B cell (primary cell): Measurements from ENCODE around the gene DPP10. TPM values are rescaled to one million over a fixed set of nuclear protein-coding genes. Genes with fewer than 3 reads are reported as not detected.

Source experiments
- ATAC-seq: fragments of 200-7000 bp; cut with Tn5 transposase; one replicate; pipeline ENCODE4 v1.10.0; 2021; ENCODE audit warnings: low read depth, mild to moderate bottlenecking, moderate number of reproducible peaks, moderate library complexity
- CTCF ChIA-PET: fragments of 350-600 bp; sonication (Branson Sonifier 250); formaldehyde crosslinking; loops from one replicate; lab custom pipeline; 2021; ENCODE audit warnings: antibody characterized with exemption, inconsistent platforms; lab: Charles Lee
- POLR2A ChIA-PET: fragments of 350-600 bp; sonication (Branson Sonifier 250); formaldehyde crosslinking; loops from one replicate; lab custom pipeline; 2021; ENCODE audit warnings: antibody characterized with exemption; lab: Charles Lee
- DNase-seq: peaks from one replicate; pipeline ENCODE4 v3.0.0; 2013
- H2AFZ ChIP-seq: 2 replicates; pipeline ENCODE4 v1.6.1; 2012; ENCODE audit warnings: mild to moderate bottlenecking, low read depth, low read length; ENCODE audit not compliant: insufficient read depth, poor library complexity, severe bottlenecking
- H3K27ac ChIP-seq, 2 donors: 1 replicate in 1 of 2; 2 replicates in 1 of 2; pipeline ENCODE4 v1.5.1; 2012 to 2013; ENCODE audit warnings: low read length in 2 of 2, mild to moderate bottlenecking in 2 of 2, moderate library complexity in 1 of 2
- H3K27me3 ChIP-seq, 4 experiments: fragments of 200-600 bp in 1 of 4; sonication (generic) in 1 of 4; replicated peaks in 1 of 4; 1 replicate in 2 of 4; 2 replicates in 2 of 4; pipeline versions ENCODE4 v1.6.1 to v1.7.0; 2013 to 2016; ENCODE audit warnings: low read length in 3 of 4, mild to moderate bottlenecking in 2 of 4, mixed read lengths in 1 of 4, moderate library complexity in 1 of 4; ENCODE audit not compliant: insufficient read depth in 4 of 4, control insufficient read depth in 3 of 4; ENCODE audit errors: control extremely low read depth in 1 of 4
- H3K36me3 ChIP-seq, 2 experiments: replicated peaks in 1 of 2; 1 replicate in 1 of 2; 2 replicates in 1 of 2; pipeline versions ENCODE4 v1.6.1 to v1.7.1; 2013; ENCODE audit warnings: low read length in 1 of 2; ENCODE audit not compliant: insufficient read depth in 2 of 2, control insufficient read depth in 1 of 2; ENCODE audit errors: control extremely low read depth in 1 of 2, extremely low read depth in 1 of 2
- H3K4me1 ChIP-seq, 2 donors: fragments of 200-600 bp in 1 of 2; sonication (generic) in 1 of 2; 1 replicate in 1 of 2; 2 replicates in 1 of 2; pipeline versions ENCODE4 v1.5.1 to v1.6.1; 2013 to 2017; ENCODE audit warnings: low read length in 2 of 2; ENCODE audit not compliant: control insufficient read depth in 2 of 2, insufficient read depth in 2 of 2
- H3K4me2 ChIP-seq: replicated peaks from 2 replicates; pipeline ENCODE3; 2012; ENCODE audit warnings: mild to moderate bottlenecking, low read depth, low read length; ENCODE audit not compliant: poor library complexity, severe bottlenecking
- H3K4me3 ChIP-seq, 5 experiments: fragments of 200-600 bp in 1 of 5; sonication (generic) in 1 of 5; 1 replicate in 3 of 5; 2 replicates in 2 of 5; pipeline versions ENCODE4 v1.5.1 to v1.7.0; 2011 to 2016; ENCODE audit warnings: low read length in 4 of 5, mild to moderate bottlenecking in 4 of 5, low read depth in 2 of 5, control low read depth in 1 of 5, moderate library complexity in 1 of 5; ENCODE audit not compliant: insufficient read depth in 1 of 5; ENCODE audit errors: control extremely low read depth in 1 of 5, extremely low read depth in 1 of 5
- H3K79me2 ChIP-seq: fragments of 200-600 bp; sonication (generic); one replicate; pipeline ENCODE4 v1.6.0; 2016; ENCODE audit warnings: low read length; ENCODE audit not compliant: control insufficient read depth, insufficient read depth
- H3K9ac ChIP-seq: fragments of 200-600 bp; sonication (generic); 2 replicates; pipeline ENCODE4 v1.6.1; 2017; ENCODE audit warnings: mild to moderate bottlenecking, low read length, moderate library complexity
- H3K9me3 ChIP-seq, 3 donors: one replicate each; pipeline versions ENCODE4 v1.6.1 to v1.7.1; 2013; ENCODE audit warnings: low read length in 2 of 3; ENCODE audit not compliant: control insufficient read depth in 2 of 3, insufficient read depth in 1 of 3; ENCODE audit errors: control extremely low read depth in 1 of 3
- H4K20me1 ChIP-seq: 2 replicates; pipeline ENCODE4 v1.6.0; 2012; ENCODE audit warnings: mild to moderate bottlenecking, low read length; ENCODE audit not compliant: insufficient read depth, control insufficient read depth, poor library complexity, severe bottlenecking
- H3K27ac Mint-ChIP-seq: one replicate; pipeline ENCODE4 v1.8.0; 2021; ENCODE audit warnings: mixed read lengths
- H3K27me3 Mint-ChIP-seq: one replicate; pipeline ENCODE4 v1.8.0; 2021; ENCODE audit warnings: mixed read lengths
- H3K4me1 Mint-ChIP-seq: one replicate; pipeline ENCODE4 v1.8.0; 2021; ENCODE audit warnings: mixed read lengths
- H3K4me3 Mint-ChIP-seq: one replicate; pipeline ENCODE4 v1.8.0; 2021; ENCODE audit warnings: mixed read lengths
- H3K9me3 Mint-ChIP-seq: one replicate; pipeline ENCODE4 v1.8.0; 2022; ENCODE audit warnings: mixed read lengths; ENCODE audit not compliant: insufficient read depth
- CTCF ChIP-seq: fragments of 200-600 bp; IDR thresholded peaks from one replicate; pipeline ENCODE4 v1.8.0; 2022; ENCODE audit warnings: antibody characterized with exemption, mild to moderate bottlenecking
- EZH2 ChIP-seq: IDR thresholded peaks from 2 replicates; pipeline ENCODE4 v1.6.1; 2012; ENCODE audit warnings: borderline replicate concordance, low read depth, mild to moderate bottlenecking, moderate library complexity, low read length; ENCODE audit not compliant: insufficient read depth, poor library complexity, severe bottlenecking
- WGBS: methylation state at CpG from one replicate; pipeline ENCODE4 v1.1.5; 2013; ENCODE audit warnings: missing lambda C conversion rate; ENCODE audit not compliant: insufficient coverage; 5-methylcytosine and 5-hydroxymethylcytosine counted together
- intact Hi-C: fragments of 100-400 bp; cut with micrococcal nuclease; formaldehyde crosslinking; loops from one replicate; pipeline ENCODE4 v1.10.0; 2022
- polyA plus RNA-seq: library from polyadenylated mRNA; depleted of rRNA; stranded (reverse); fragments of >200 nt; gene quantifications from 2 replicates; pipeline ENCODE4 v1.2.3, GENCODE V29; 2012
- total RNA-seq, 2 donors: library from RNA; stranded (reverse); fragments of 120-200 nt in 1 of 2; gene quantifications; 1 replicate in 1 of 2; 2 replicates in 1 of 2; pipeline versions ENCODE4 v1.2.3 to v1.2.4, GENCODE V29; 2013 to 2022

The DPP10 gene
- total and polyA plus RNA-seq, 2 donors (not counting 1 experiment from before 2014, with no cell fraction given) = not detected

- H3K9me3 Mint-ChIP-seq = no peaks in the 10 kb centered on the region
- TF ChIP-seq EZH2 (no peak), CTCF (no peak)
- DNase-seq (no peak), ATAC-seq (no peak)
- Histone ChIP-seq H3K9ac (no peak overlapping the region), H4K20me1 (no peaks in the 10 kb centered on the region), H3K4me3 (no peak overlapping the region), H2AFZ (no peak overlapping the region), H3K27ac (no peak overlapping the region), H3K9me3 (peaks cover 0 to 2% (median 0%) of the 10 kb centered on the region in 3 donors), H3K27me3 (no peaks in the 10 kb centered on the region), H3K4me2 (no peak overlapping the region), H3K79me2 (no peaks in the 10 kb centered on the region), H3K36me3 (no peaks in the 10 kb centered on the region), H3K4me1 (no peaks in the 10 kb centered on the region)
- no peaks in the 10 kb centered on the region for H3K27me3 Mint-ChIP-seq
- CTCF ChIA-PET = no interaction called here
- WGBS = 100% methylated on average over 1 of the region's 4 CpGs
- no peak overlapping the region for H3K4me3 Mint-ChIP-seq
- H3K27ac Mint-ChIP-seq = no peak overlapping the region
- POLR2A ChIA-PET = no interaction called here
- H3K4me1 Mint-ChIP-seq = no peaks in the 10 kb centered on the region
- intact Hi-C loops = no loop called here
Observed at GRCh38 chr2:114752425-114752824, 310.0 kb downstream of the DPP10 start.

GRCh38 chr2:114753145-114753544 lies 310.7 kb downstream of the DPP10 start:
- Histone ChIP-seq H3K4me2 (no peak overlapping the region), H4K20me1 (no peaks in the 10 kb centered on the region), H3K79me2 (no peaks in the 10 kb centered on the region), H3K9me3 (peaks cover 0 to 2% (median 0%) of the 10 kb centered on the region in 3 donors), H3K4me1 (no peaks in the 10 kb centered on the region), H3K27ac (no peak overlapping the region), H2AFZ (no peak overlapping the region), H3K36me3 (no peaks in the 10 kb centered on the region), H3K9ac (no peak overlapping the region), H3K27me3 (no peaks in the 10 kb centered on the region), H3K4me3 (no peak overlapping the region)
- no peaks in the 10 kb centered on the region for H3K9me3 Mint-ChIP-seq
- no peaks in the 10 kb centered on the region for H3K27me3 Mint-ChIP-seq
- TF ChIP-seq CTCF (no peak), EZH2 (no peak)
- H3K4me1 Mint-ChIP-seq = no peaks in the 10 kb centered on the region
- DNase-seq (no peak), ATAC-seq (no peak)
- ChIA-PET POLR2A (no interaction called here), CTCF (no interaction called here)
- intact Hi-C loops = no loop called here
- no CpG with 5 or more reads among the region's 2 CpGs for WGBS
- H3K27ac Mint-ChIP-seq = no peak overlapping the region
- H3K4me3 Mint-ChIP-seq = no peak overlapping the region
